HepG2 (cell line): ENCODE data around the gene MT1M. TPM values are rescaled to one million over a fixed set of nuclear protein-coding genes. Genes with fewer than 3 reads are reported as not detected.

Source experiments
- ADNP ChIP-seq: sonication (generic); formaldehyde crosslinking; IDR thresholded peaks from 2 replicates; pipeline ENCODE4 v1.4.0; 2020; ENCODE audit warnings: missing genetic modification reagents
- ASH2L ChIP-seq: fragments of 300-600, 200-600 bp; sonication (generic); IDR thresholded peaks from 2 replicates; pipeline ENCODE4 v1.7.0; 2017; ENCODE audit warnings: low read depth, mild to moderate bottlenecking, moderate library complexity, mixed read lengths, low read length; ENCODE audit not compliant: insufficient read length
- CBFB ChIP-seq: sonication (generic); formaldehyde crosslinking; IDR thresholded peaks from 2 replicates; pipeline ENCODE4 v1.4.0; 2020; ENCODE audit warnings: missing genetic modification reagents
- E2F5 ChIP-seq: sonication (generic); formaldehyde crosslinking; conservative IDR thresholded peaks from 2 replicates; pipeline ENCODE4 v1.4.0; 2020; ENCODE audit warnings: missing genetic modification reagents
- HBP1 ChIP-seq: IDR thresholded peaks from 2 replicates; pipeline ENCODE4 v1.6.1; 2016; ENCODE audit warnings: low read depth, control low read depth
- LBX2 ChIP-seq: sonication (generic); formaldehyde crosslinking; IDR thresholded peaks from 2 replicates; pipeline ENCODE4 v1.5.0; 2020; ENCODE audit warnings: missing genetic modification reagents, mild to moderate bottlenecking, borderline replicate concordance
- NCOA1 ChIP-seq: sonication (generic); formaldehyde crosslinking; IDR thresholded peaks from 2 replicates; pipeline ENCODE4 v1.9.0; 2021; ENCODE audit warnings: missing genetic modification reagents
- NR1H2 ChIP-seq: sonication (generic); formaldehyde crosslinking; IDR thresholded peaks from 2 replicates; pipeline ENCODE4 v1.8.1; 2022; ENCODE audit warnings: low read depth, missing genetic modification reagents, borderline replicate concordance
- PHF21A ChIP-seq: sonication (generic); formaldehyde crosslinking; IDR thresholded peaks from 2 replicates; pipeline ENCODE4 v1.5.0; 2020; ENCODE audit warnings: mild to moderate bottlenecking, missing genetic modification reagents
- POLR2G ChIP-seq: fragments of 200-400 bp; formaldehyde crosslinking; IDR thresholded peaks from 2 replicates; pipeline ENCODE4 v1.6.1; 2018; ENCODE audit warnings: mild to moderate bottlenecking, low read depth, low read length, moderate library complexity
- SOX6 ChIP-seq, 2 experiments: fragments of 450-650 bp in 1 of 2; sonication (generic) in 1 of 2; formaldehyde crosslinking in 1 of 2; IDR thresholded peaks; 2 replicates each; pipeline versions ENCODE4 v1.4.0 to v1.6.1; 2017 to 2020; ENCODE audit warnings: antibody characterized with exemption in 1 of 2, mild to moderate bottlenecking in 1 of 2, missing genetic modification reagents in 1 of 2
- SP4 ChIP-seq: sonication (generic); formaldehyde crosslinking; IDR thresholded peaks from 2 replicates; pipeline ENCODE4 v1.8.1; 2023; ENCODE audit warnings: mild to moderate bottlenecking, missing genetic modification reagents
- TGIF2 ChIP-seq: IDR thresholded peaks from 2 replicates; pipeline ENCODE4 v1.6.1; 2016; ENCODE audit warnings: control low read depth, missing compliant biosample characterization
- YY1 ChIP-seq: IDR thresholded peaks from 2 replicates; pipeline ENCODE4 v1.6.1; 2011; ENCODE audit warnings: low read length, low read depth, moderate library complexity, mild to moderate bottlenecking; ENCODE audit not compliant: insufficient read depth, insufficient replicate concordance
- ZFP36 ChIP-seq: fragments of 150-350 bp; IDR thresholded peaks from 2 replicates; pipeline ENCODE4 v1.6.1; 2018; ENCODE audit warnings: borderline replicate concordance, low read length, low read depth; ENCODE audit not compliant: partially characterized antibody
- ZNF232 ChIP-seq: sonication (generic); formaldehyde crosslinking; IDR thresholded peaks from 2 replicates; pipeline ENCODE4 v1.4.0; 2020; ENCODE audit warnings: missing genetic modification reagents, borderline replicate concordance
- ZNF460 ChIP-seq: sonication (generic); formaldehyde crosslinking; IDR thresholded peaks from 2 replicates; pipeline ENCODE4 v1.5.1; 2020; ENCODE audit warnings: missing genetic modification reagents, mild to moderate bottlenecking, borderline replicate concordance
- ZNF558 ChIP-seq: sonication (generic); formaldehyde crosslinking; IDR thresholded peaks from 2 replicates; pipeline ENCODE4 v1.9.0; 2022; ENCODE audit warnings: mild to moderate bottlenecking, missing genetic modification reagents, borderline replicate concordance
- ZNF576 ChIP-seq: sonication (generic); formaldehyde crosslinking; IDR thresholded peaks from 2 replicates; pipeline ENCODE4 v1.4.0; 2020; ENCODE audit warnings: mild to moderate bottlenecking, missing genetic modification reagents
- polyA plus RNA-seq, 8 experiments: library from polyadenylated mRNA; depleted of rRNA in 3 of 8; stranded (reverse) in 7 of 8; unstranded in 1 of 8; fragments of >200 nt; fragmentation: Illumina TruSeq in 4 of 8; extraction: Trizol in 4 of 8; gene quantifications; 2 replicates each; pipeline versions ENCODE4 v1.2.1 to v1.2.3, GENCODE V29; 2011 to 2016; ENCODE audit warnings: low read depth in 4 of 8, missing spikeins in 1 of 8, mixed read lengths in 1 of 8; ENCODE audit not compliant: insufficient read depth in 1 of 8
- total RNA-seq, 5 experiments: library from RNA; depleted of rRNA; stranded (reverse); fragments of >200 nt; fragmentation: Illumina TruSeq; extraction: Trizol; gene quantifications; 2 replicates each; pipeline ENCODE4 v1.2.3, GENCODE V29; 2016; ENCODE audit warnings: low read depth in 1 of 5
- TF ChIP-seq, protein P1 (sequence below): IDR thresholded peaks from 2 replicates; pipeline ENCODE4 v1.6.1; 2016; ENCODE audit warnings: low read depth, borderline replicate concordance
- TF ChIP-seq, protein P2 (sequence below): sonication (generic); formaldehyde crosslinking; IDR thresholded peaks from 2 replicates; pipeline ENCODE4 v1.8.0; 2022; ENCODE audit warnings: mild to moderate bottlenecking, missing genetic modification reagents; ENCODE audit not compliant: insufficient replicate concordance
- TF ChIP-seq, protein P3 (sequence below): IDR thresholded peaks from 2 replicates; pipeline ENCODE4 v1.6.1; 2018; ENCODE audit warnings: missing genetic modification reagents

MT1M gene
- total and polyA plus RNA-seq, 2 of the 13 experiments (the other 11 are each of a cell fraction or from before 2014, with no cell fraction given) = 4.6 TPM; not detected in 1

GRCh38 chr16:56608043-56608875, 24.2 kb upstream of the MT1M start, which contains the start of gene MT2A (continued):
- TF ChIP-seq LBX2 = peak; percentile 37
- no peak for TF ChIP-seq ZFP36
- TF ChIP-seq, protein P1, sequence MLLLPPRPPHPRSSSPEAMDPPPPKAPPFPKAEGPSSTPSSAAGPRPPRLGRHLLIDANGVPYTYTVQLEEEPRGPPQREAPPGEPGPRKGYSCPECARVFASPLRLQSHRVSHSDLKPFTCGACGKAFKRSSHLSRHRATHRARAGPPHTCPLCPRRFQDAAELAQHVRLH (CRISPR knock-in tag) = peak; percentile 53; the same call in 1 of the 2 replicates
- TF ChIP-seq, protein P2, sequence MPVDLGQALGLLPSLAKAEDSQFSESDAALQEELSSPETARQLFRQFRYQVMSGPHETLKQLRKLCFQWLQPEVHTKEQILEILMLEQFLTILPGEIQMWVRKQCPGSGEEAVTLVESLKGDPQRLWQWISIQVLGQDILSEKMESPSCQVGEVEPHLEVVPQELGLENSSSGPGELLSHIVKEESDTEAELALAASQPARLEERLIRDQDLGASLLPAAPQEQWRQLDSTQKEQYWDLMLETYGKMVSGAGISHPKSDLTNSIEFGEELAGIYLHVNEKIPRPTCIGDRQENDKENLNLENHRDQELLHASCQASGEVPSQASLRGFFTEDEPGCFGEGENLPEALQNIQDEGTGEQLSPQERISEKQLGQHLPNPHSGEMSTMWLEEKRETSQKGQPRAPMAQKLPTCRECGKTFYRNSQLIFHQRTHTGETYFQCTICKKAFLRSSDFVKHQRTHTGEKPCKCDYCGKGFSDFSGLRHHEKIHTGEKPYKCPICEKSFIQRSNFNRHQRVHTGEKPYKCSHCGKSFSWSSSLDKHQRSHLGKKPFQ = peak; percentile 94
- peak; percentile 56; the same call in 1 of the 2 replicates for TF ChIP-seq ADNP (CRISPR knock-in tag)
- peak; percentile 78 for TF ChIP-seq YY1
- TF ChIP-seq HBP1 = peak; percentile 87
- TF ChIP-seq E2F5 (CRISPR knock-in tag) = peak; percentile 52; the same call in 1 of the 2 replicates
- peak; percentile 72 for TF ChIP-seq SP4 (CRISPR knock-in tag)
- peak; percentile 78; the same call in 1 of the 2 replicates for TF ChIP-seq CBFB (CRISPR knock-in tag)
- TF ChIP-seq ZNF558 (CRISPR knock-in tag) = no peak; the same call in 1 of the 2 replicates
- peak; percentile 86; the same call in 1 of the 2 replicates for TF ChIP-seq ZNF232 (CRISPR knock-in tag)
- TF ChIP-seq PHF21A (CRISPR knock-in tag) = peak; percentile 94
- 0 out of 2 replicates have a peak, but pooled peaks have one; percentile 20 for TF ChIP-seq TGIF2 (CRISPR knock-in tag)
- TF ChIP-seq SOX6 (IDR thresholded peaks at IDR 0.05) = no peak
- peak; percentile 51 for TF ChIP-seq SOX6 (CRISPR knock-in tag; IDR thresholded peaks at IDR 0.05)
- no peak for TF ChIP-seq NR1H2 (CRISPR knock-in tag)
- TF ChIP-seq, protein P3, sequence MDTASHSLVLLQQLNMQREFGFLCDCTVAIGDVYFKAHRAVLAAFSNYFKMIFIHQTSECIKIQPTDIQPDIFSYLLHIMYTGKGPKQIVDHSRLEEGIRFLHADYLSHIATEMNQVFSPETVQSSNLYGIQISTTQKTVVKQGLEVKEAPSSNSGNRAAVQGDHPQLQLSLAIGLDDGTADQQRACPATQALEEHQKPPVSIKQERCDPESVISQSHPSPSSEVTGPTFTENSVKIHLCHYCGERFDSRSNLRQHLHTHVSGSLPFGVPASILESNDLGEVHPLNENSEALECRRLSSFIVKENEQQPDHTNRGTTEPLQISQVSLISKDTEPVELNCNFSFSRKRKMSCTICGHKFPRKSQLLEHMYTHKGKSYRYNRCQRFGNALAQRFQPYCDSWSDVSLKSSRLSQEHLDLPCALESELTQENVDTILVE = peak; percentile 42; the same call in 1 of the 2 replicates
- TF ChIP-seq ASH2L = peak; percentile 53
- TF ChIP-seq ZNF576 (CRISPR knock-in tag) = no peak
- no peak for TF ChIP-seq ZNF460 (CRISPR knock-in tag)
- peak; percentile 93 for TF ChIP-seq POLR2G
- TF ChIP-seq NCOA1 (CRISPR knock-in tag) = peak; percentile 70; the same call in 1 of the 2 replicates
